Activated naive CD8-positive, alpha-beta T cell treated with anti-CD3 and anti-CD28 coated beads, Interleukin-2, amount 50 U/mL, for 16 hours (primary cell): ENCODE measurements around the gene PDS5A.
"Not testable (repeated sequence)": the region's sequence is repeated elsewhere in the genome, so short reads cannot be mapped to it uniquely, and the experiment has no call there.

Source experiments
- DNase-seq: peaks from one replicate; pipeline ENCODE4 v3.0.0-alpha.2; 2020; ENCODE audit warnings: low read depth, low spot score

PDS5A gene

DNA sequence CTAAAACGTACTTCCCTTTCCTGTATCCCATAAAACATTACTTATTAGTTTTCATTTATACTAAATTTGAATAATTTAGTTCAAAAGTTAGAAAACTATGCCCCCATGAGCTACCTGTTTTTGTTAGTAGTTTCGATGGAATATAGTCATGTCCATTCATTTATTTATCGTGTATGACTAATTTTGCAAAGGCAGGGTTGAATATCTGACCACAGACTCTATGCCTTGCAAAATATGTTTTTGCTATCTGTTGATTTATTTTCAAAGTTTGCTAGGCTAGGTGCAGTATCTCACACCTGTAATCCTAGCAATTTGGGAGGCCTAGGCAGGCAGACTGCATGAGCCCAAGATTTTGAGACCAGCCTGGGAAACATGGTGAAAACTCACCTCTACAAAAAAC is 78.4 kb downstream of the PDS5A start:
- DNase-seq = no peak

GRCh38 chr4:39898015-39898414 is 79.7 kb downstream of the PDS5A start:
- DNase-seq = no peak

DNA sequence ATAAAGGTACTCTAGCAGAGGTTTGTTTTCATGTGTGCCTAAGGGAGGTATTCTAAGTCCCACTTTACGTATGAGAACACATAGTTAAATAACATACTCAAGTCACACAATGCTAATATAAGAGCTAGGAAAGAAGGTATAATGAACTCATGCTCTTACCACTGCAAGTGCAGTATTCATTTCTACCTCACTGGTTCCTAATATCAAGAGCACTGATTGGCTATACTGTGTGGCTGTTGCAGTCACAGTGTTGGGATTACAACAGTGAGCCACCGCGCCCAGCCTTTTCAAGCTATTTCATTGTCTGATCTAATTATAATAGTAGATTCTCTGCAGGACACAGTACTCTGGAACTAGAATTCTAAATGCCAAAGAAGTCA is 84.0 kb downstream of the PDS5A start:
- no peak for DNase-seq

- DNase-seq = no peak
Observed at GRCh38 chr4:39892988-39893692, 84.6 kb downstream of the PDS5A start.

DNA sequence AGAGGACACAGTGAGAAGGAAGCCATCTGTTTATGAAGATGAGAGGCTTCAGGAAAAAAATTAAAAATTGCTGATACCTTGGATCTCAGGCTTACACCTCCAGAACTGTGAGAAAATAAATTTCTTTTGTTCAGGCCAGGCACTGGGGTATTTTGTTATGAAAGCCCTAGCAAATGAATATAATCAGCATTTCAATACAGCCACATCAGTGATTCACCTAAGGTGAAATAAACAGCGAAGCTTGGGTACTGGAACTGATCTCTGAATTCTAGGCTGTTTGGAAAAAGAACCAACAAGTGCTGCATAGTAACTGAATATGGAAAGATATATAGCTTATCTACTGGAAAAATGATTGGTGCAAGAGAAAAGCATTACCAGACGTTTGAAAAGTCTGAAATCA is 88.5 kb downstream of the PDS5A start:
- no peak for DNase-seq

DNA sequence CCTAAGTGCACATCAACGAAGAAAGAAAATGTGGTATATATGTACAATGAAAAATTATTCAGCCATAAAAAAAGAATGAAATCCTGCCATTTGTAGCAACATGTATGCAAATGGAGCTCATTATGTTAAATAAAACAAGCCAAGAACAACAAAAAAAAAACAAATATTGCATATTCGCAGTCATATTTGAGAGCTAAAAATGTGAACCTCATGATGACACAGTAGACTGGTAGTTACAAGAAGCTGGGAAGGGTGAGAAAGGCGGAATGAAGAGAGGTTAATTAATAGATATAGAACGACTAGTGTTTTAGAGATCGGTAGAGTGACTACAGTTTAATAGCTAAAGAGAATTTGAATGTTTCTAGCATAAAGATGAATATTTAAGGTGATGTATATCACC is 89.2 kb downstream of the PDS5A start:
- no peak for DNase-seq

GRCh38 chr4:39883646-39884045 is 94.1 kb downstream of the PDS5A start:
- no peak for DNase-seq

- DNase-seq = no peak
Observed at GRCh38 chr4:39881789-39882188, 95.9 kb downstream of the PDS5A start.

DNA sequence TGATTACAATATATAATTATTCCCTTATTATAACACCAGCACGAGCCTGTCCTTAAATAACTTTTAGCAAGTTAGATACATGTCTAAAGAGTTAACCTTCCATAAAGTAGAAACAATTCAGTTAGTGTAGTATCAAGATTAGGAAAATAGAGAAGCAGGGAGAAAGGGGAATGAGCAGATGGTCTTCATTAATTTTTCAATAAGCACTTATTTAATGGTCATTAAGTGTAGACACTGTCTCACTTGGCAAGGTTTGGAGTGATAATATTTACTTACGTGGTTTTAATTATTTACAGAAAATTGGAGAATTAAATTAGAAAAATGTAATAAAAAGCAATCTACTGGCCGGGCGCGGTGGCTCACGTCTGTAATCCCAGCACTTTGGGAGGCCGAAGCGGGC is 99.7 kb downstream of the PDS5A start:
- no peak for DNase-seq

DNA sequence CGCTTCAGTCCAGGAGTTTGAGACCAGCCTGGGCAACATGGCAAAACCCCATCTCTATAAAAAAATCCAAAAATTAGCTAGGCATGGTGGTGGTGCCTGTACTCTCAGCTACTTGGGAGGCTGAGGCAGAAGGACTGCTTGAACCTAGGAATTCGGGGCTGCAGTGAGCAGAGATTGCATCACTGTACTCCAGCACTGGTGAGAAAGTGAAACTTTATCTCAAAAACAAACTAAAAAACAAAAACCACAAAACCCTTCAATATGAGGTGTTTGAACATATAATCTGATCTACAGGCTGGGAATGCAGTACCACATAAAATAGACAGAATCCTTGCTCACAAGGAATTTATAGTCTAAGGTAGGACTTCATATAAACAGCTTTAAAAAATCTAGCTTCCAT is 103.9 kb downstream of the PDS5A start:
- DNase-seq = no peak

DNA sequence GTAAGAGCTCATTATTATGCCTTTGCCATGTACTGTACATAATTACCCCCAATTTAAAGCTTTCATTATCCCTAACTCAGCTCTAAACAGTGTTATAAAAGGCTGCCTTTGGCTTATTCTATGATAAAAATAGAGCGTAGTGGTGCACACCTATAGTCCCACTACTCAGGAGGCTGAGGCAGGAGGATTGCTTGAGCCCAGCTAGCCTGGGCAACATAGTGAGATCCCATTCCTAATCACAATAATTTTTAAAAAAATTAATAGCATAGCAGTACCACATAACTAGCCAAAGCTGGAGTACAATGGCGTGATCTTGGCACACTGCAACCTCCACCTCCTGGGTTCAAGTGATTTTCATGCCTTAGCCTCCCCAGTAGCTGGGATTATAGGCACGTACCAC is 112.4 kb downstream of the PDS5A start:
- no peak for DNase-seq

DNA sequence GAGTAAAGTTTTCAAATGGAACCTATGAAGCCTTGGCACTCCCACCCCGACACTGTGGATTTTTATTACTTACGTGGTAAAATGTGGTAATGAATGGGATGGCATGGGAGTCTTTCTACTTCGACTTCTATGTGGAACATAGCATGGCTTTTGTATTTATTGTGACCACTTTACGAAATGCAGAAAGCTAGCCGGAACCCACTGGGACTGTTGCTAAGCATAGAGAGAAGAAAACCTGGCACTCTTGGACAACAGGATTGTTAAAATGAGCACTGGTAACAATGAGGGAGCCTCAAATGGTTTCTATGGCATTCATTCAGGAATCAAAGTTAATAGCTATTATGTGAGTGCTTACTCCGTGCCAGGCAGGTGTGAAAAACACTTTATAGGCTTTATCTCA is 113.3 kb downstream of the PDS5A start:
- DNase-seq = no peak

GRCh38 chr4:39860804-39861203 is 116.9 kb downstream of the PDS5A start:
- DNase-seq = no peak

GRCh38 chr4:39855909-39856512 is 121.7 kb downstream of the PDS5A start:
- DNase-seq = no peak

GRCh38 chr4:39852636-39853035 is 125.1 kb downstream of the PDS5A start:
- DNase-seq = no peak

DNA sequence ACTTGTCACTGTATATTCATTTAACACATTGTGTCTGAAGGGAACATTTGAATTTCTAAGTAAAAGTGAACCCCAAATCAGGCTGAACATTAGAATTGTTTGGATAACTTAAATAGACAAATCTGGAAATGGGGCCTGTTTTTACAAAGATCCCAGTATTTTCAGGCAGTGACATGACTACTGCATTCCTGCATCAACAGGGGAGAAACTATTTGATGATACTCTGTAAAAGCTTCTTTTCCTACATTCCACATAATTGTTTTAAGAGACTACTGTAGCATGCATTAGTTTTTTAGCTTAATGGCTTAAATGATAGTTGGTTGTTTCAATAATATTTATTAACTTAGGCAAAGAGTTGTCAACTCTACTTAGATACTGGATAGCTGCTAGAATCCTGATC is 127.0 kb downstream of the PDS5A start:
- DNase-seq = no peak

DNA sequence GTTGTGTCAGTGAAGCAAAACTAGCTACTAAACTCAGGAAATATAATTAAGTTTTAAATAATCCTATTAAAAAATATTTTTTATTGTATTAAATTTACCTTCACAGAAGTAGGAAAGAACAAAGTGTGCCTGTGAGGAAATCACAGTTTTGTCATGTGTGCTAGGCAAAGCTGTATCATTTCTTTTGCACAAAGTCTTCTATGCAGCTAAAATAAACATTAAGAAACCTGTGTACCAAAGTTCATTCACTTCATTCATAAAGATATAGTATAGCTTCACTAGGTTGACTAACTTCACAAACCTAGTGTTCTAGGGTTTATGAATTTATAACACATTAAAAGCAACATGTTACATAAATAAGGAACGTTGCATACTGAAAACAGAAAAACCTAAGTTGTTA is 131.0 kb downstream of the PDS5A start:
- DNase-seq = no peak

GRCh38 chr4:39846120-39846519 is 131.6 kb downstream of the PDS5A start:
- DNase-seq = no peak

- DNase-seq = no peak
Observed at GRCh38 chr4:39841894-39842293, 135.8 kb downstream of the PDS5A start.

- DNase-seq = not testable (repeated sequence)
Observed at GRCh38 chr4:39840516-39840915, 137.2 kb downstream of the PDS5A start.

DNA sequence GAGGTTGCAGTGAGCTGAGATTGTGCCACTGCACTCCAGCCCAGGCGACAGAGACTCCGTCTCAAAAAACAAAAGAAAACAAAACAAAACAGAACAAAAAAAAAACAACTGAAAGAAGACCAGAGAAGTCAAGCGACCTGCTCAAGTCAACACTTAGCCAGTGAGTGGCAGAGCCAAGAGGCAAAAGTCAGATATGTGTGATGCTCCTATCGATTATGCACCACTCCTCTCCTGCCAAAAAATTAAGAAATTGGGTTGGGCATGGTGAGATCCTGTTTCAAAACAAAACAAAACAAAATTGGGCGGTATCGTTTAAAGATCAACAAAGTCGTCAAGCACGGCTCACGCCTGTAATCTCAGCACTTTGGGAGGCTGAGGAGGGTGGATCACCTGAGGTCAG is 137.7 kb downstream of the PDS5A start:
- no peak for DNase-seq

DNA sequence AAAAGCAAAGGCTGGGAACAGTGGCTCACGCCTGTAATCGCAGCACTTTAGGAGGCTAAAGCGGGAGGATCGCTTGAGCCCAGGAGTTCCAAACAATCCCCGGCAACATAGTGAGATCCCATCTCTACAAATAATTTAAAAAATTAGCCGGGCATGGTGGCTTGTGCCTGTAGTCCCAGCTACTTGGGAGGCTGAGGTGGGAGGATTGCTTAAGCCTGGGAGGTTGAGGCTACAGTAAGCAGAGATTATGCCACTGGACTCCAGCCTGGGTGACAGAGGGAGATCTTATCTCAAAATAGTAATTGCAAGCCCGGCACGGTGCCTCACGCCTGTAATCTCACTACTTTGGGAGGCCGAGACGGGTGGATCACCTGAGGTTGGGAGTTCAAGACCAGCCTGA is 139.3 kb downstream of the PDS5A start:
- not testable (repeated sequence) for DNase-seq

GRCh38 chr4:39834269-39834668 is 143.4 kb downstream of the PDS5A start:
- DNase-seq = no peak

DNA sequence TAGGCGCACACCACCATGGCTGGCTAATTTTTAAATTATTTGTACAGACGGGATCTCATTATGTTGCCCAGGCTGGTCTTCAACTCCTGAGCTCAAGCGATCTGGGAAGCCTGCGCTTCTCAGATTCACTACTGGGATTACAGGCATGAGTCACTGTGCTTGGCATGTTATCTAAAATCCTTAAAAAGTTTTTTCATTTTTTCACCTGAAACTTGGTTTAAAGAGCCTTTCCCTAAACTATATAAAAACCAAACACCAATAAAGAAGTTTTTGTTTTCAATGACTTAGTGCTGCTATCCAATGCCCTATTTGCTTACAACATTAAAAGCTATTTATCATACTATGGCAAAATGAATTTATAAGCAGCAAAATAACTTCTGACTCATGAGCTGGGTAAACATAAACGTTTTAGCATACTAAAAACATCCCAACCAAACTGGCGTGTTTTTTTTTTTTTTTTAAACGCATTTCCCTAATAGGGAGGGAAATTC is 151.9 kb downstream of the PDS5A start:
- DNase-seq = no peak
